Activated CD4-positive, alpha-beta memory T cell treated with anti-CD3 and anti-CD28 coated beads, Interleukin-2, amount 10 ng/mL, durations not matched to agents 7 days and 5 days (primary cell): ENCODE data around the gene ACER3. TPM values are rescaled to one million over a fixed set of nuclear protein-coding genes. Genes with fewer than 3 reads are reported as not detected.

Experiments used
- CTCF ChIA-PET: fragments of 350-600 bp; sonication (Branson Sonifier 250); formaldehyde crosslinking; loops from one replicate; lab custom pipeline; 2021; ENCODE audit warnings: antibody characterized with exemption, inconsistent platforms; lab: Charles Lee
- POLR2A ChIA-PET: fragments of 350-600 bp; sonication (Branson Sonifier 250); formaldehyde crosslinking; loops from one replicate; lab custom pipeline; 2021; ENCODE audit warnings: antibody characterized with exemption; lab: Charles Lee
- DNase-seq: peaks from one replicate; pipeline ENCODE4 v3.0.0-alpha.2; 2020
- H3K27ac Mint-ChIP-seq: one replicate; pipeline ENCODE4 v1.8.0; 2021; ENCODE audit warnings: mild to moderate bottlenecking, mixed read lengths
- H3K27me3 Mint-ChIP-seq: one replicate; pipeline ENCODE4 v1.8.0; 2021; ENCODE audit warnings: mixed read lengths
- H3K36me3 Mint-ChIP-seq: one replicate; pipeline ENCODE4 v1.8.0; 2021; ENCODE audit warnings: low read depth, mixed read lengths
- H3K4me1 Mint-ChIP-seq: one replicate; pipeline ENCODE4 v1.8.0; 2021; ENCODE audit warnings: mixed read lengths
- H3K4me3 Mint-ChIP-seq: one replicate; pipeline ENCODE4 v1.8.0; 2021; ENCODE audit warnings: mild to moderate bottlenecking, mixed read lengths
- H3K9me3 Mint-ChIP-seq: one replicate; pipeline ENCODE4 v1.8.0; 2021; ENCODE audit warnings: mixed read lengths
- total RNA-seq, 2 experiments: library from RNA; stranded (reverse); gene quantifications; one replicate each; pipeline ENCODE4 v1.2.3, GENCODE V29; 2021

The ACER3 gene
- total RNA-seq, 2 experiments from 2014 or later: 10.3 to 12.2 TPM

DNA sequence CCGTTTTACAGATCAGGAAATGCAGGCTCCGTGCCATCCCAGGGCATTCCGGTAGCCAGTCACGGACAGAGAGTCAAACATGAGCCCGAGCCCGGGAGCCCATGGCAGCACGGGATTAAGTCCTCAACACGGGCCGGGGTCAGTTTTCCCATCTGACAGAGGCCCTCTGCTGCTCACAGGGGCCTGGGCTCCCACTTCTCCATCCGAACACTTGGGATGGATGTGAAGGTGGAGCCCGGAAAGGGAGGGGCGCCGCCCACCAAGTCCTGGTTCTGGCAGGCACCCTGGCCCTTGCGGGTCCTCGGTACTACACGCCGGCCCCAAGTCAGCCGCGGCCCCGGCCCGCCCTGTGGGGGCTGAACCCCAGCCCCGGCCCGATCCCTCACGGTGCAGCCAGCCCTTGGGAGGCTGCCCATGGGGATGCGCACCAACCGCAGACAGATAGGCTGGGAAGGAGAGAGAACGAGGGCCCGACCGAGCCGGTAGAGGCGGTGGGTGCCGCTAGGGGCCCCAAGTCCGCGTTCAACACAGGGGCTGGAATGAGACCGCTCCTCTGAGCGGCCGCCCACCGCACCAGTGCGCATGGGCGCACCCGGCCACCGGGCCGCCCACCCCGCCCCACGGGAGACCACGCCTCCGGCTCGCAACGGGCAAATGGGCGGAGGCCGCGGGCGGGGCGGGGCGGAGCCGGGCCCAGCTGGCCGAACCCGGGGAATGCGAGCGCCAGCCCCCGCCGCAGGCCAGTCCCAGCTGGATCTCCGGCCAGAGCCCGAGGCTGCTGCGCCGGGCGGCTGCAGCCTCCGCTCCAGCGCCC, 205.7 kb downstream of the ACER3 start, which contains the start of gene CAPN5:
TSS of gene CAPN5 (plus strand) at position 743 of the 814 bp plus-strand sequence. CDS start 17,916 bp downstream, outside the sequence.
- no peak within 1 kb of the TSS for H3K27ac Mint-ChIP-seq
- peak within 1 kb of the TSS; percentile 67 for H3K4me3 Mint-ChIP-seq
- peak; percentile 81 for DNase-seq
- peaks cover 32% of the 10 kb centered on the region for H3K27me3 Mint-ChIP-seq
- H3K9me3 Mint-ChIP-seq: peaks cover 2% of the 10 kb centered on the region
- peaks cover 4% of the 10 kb centered on the region for H3K4me1 Mint-ChIP-seq
- ChIA-PET POLR2A (interaction anchor here (1.5 kb wide), 1 partner anchor 16 kb away, joined by 3 read pairs; no protein-coding TSS in a partner anchor), CTCF (interaction anchor here (1.0 to 1.4 kb wide), 4 partner anchors 16 to 25 kb away, joined by 3 to 6 read pairs (median 5); no protein-coding TSS in a partner anchor)
- H3K36me3 Mint-ChIP-seq: no peaks in the 10 kb centered on the region

DNA sequence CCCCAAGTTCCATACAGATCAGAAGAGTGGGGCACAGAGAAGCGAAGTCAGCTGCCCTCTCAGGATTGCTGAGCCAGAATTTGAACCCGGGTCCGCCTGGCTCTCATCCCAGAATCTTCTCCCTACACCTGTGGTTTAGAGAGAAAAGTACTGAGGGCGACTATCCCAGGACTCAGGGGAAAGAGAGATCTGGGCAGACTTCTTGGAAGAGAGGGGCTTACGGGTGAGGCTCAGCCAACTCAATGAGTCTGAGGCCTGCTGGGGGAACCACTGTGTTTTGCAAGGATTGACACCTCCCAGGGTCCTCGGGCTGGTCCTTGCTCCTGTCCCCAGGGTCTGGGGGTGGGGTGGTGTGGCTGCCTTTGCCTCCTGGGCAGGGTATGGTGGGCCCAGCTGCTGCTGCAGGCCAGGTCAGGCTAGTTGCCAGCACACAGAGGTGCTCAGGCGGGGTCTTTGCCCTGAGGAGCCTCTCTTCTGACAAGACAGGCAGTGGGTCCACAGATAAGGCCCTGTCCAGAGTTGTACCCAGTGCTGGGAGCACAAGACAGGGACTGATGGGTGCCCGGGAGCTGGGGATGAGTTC, 207.2 kb downstream of the ACER3 start:
- ChIA-PET POLR2A (interaction anchor here (1.5 kb wide), 1 partner anchor 15 kb away, joined by 3 read pairs; no protein-coding TSS in a partner anchor), CTCF (no interaction called here)
- H3K27ac Mint-ChIP-seq: no peak overlapping the region
- DNase-seq: no peak
- peaks cover 31% of the 10 kb centered on the region for H3K27me3 Mint-ChIP-seq
- H3K4me3 Mint-ChIP-seq: peak overlapping the region; percentile 47
- H3K4me1 Mint-ChIP-seq: peaks cover 16% of the 10 kb centered on the region
- H3K9me3 Mint-ChIP-seq: no peaks in the 10 kb centered on the region
- H3K36me3 Mint-ChIP-seq: no peaks in the 10 kb centered on the region

GRCh38 chr11:77068457-77069335, 208.0 kb downstream of the ACER3 start:
- POLR2A ChIA-PET: interaction anchor here (1.5 kb wide), 1 partner anchor 14 kb away, joined by 3 read pairs; no protein-coding TSS in a partner anchor
- Mint-ChIP-seq H3K36me3 (no peaks in the 10 kb centered on the region), H3K4me1 (peaks cover 23% of the 10 kb centered on the region), H3K4me3 (no peak overlapping the region), H3K27ac (no peak overlapping the region), H3K27me3 (peaks cover 31% of the 10 kb centered on the region), H3K9me3 (no peaks in the 10 kb centered on the region)
- DNase-seq: no peak
- CTCF ChIA-PET: no interaction called here

GRCh38 chr11:77069336-77069968, 208.7 kb downstream of the ACER3 start:
- Mint-ChIP-seq H3K9me3 (no peaks in the 10 kb centered on the region), H3K4me1 (peaks cover 24% of the 10 kb centered on the region), H3K27me3 (peaks cover 28% of the 10 kb centered on the region), H3K36me3 (no peaks in the 10 kb centered on the region), H3K4me3 (no peak overlapping the region), H3K27ac (no peak overlapping the region)
- ChIA-PET CTCF (interaction anchor here (1.9 kb wide), 1 partner anchor 24 kb away, joined by 5 read pairs; no protein-coding TSS in a partner anchor), POLR2A (no interaction called here)
- DNase-seq: no peak

- H3K27me3 Mint-ChIP-seq: peaks cover 22% of the 10 kb centered on the region
- H3K4me3 Mint-ChIP-seq: no peak overlapping the region
- H3K36me3 Mint-ChIP-seq: no peaks in the 10 kb centered on the region
- DNase-seq: no peak
- no peaks in the 10 kb centered on the region for H3K9me3 Mint-ChIP-seq
- peaks cover 24% of the 10 kb centered on the region for H3K4me1 Mint-ChIP-seq
- ChIA-PET POLR2A (no interaction called here), CTCF (interaction anchor here (1.9 kb wide), 1 partner anchor 25 kb away, joined by 5 read pairs; no protein-coding TSS in a partner anchor)
- no peak overlapping the region for H3K27ac Mint-ChIP-seq
Observed at GRCh38 chr11:77069969-77070582, 209.4 kb downstream of the ACER3 start.

DNA sequence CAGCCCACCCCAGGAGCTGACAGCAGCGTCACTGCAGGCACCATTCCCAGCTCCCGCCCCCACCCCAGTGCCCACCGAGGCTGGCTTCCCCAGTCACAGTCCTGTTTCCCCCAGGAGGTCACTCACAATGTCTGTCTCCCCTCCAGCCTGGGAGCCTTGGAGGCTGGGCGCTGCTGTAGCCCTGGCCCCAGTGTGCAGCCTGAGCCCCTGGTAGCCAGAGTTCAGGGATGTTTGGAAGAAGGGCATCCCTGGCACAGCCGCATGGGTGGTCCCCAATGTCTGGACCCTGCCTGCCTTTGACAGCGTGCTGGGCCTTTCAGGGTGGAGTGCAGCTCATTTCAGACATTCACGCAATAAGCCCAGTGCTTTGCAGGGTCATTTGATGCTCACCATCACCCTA, 210.4 kb downstream of the ACER3 start:
- ChIA-PET POLR2A (no interaction called here), CTCF (interaction anchor here (1.9 kb wide), 1 partner anchor 26 kb away, joined by 5 read pairs; no protein-coding TSS in a partner anchor)
- peaks cover 14% of the 10 kb centered on the region for H3K27me3 Mint-ChIP-seq
- H3K36me3 Mint-ChIP-seq: no peaks in the 10 kb centered on the region
- DNase-seq: no peak
- peaks cover 21% of the 10 kb centered on the region for H3K4me1 Mint-ChIP-seq
- H3K9me3 Mint-ChIP-seq: no peaks in the 10 kb centered on the region
- no peak overlapping the region for H3K4me3 Mint-ChIP-seq
- no peak overlapping the region for H3K27ac Mint-ChIP-seq

DNA sequence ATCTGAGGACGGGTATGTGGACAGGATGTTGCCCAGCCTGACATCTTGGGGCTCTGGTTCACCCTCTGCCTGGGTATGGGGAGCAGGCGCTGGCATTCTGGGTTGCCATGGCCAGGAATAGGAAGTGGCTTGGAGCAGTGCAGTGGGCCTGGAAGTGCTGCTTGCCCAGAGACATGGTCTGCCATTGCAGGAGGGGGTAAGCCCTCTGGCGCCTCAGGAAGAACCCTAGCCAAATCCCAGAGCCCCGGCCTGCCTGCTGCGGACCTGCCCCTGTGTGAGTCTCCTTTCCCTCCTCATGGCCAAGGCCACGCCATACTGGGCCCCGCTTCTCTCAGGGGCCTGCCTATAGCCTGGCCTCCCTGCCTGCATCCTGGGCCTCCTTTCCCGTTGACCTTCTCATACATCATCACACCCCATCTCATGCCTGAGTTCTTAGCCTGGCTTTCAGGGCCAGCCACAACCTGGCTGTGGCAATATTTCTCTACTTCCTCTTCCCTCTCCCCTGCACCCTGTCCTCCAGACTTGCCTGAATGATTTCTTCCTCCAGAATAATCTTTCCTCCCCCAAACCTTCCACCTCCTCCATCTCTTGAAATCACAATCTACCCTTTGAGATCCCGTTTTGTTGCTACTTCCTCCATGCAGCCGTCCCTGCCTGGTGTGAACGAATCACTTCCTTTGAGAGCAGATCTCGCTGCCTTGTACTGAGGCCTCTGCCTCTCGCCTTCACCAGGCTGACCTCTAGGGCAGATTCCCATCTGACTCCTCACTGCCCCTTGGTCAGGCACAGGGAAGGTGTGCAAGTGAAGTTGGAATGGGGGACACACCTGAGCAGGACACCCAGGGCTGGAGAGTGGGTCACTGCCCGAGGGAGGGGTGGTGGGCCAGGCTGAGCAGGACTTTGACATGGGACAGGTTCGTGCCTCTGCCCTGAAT, 211.2 kb downstream of the ACER3 start:
- H3K4me1 Mint-ChIP-seq: peaks cover 20% of the 10 kb centered on the region
- H3K9me3 Mint-ChIP-seq: no peaks in the 10 kb centered on the region
- H3K27me3 Mint-ChIP-seq: peaks cover 17% of the 10 kb centered on the region
- no peaks in the 10 kb centered on the region for H3K36me3 Mint-ChIP-seq
- DNase-seq: no peak
- CTCF ChIA-PET: no interaction called here
- POLR2A ChIA-PET: interaction anchor here (1.4 to 2.2 kb wide), 2 partner anchors 10 to 20 kb away, joined by 8 to 12 read pairs; no protein-coding TSS in a partner anchor
- no peak overlapping the region for H3K27ac Mint-ChIP-seq
- no peak overlapping the region for H3K4me3 Mint-ChIP-seq

- Mint-ChIP-seq H3K27me3 (peaks cover 17% of the 10 kb centered on the region), H3K36me3 (no peaks in the 10 kb centered on the region), H3K4me1 (peaks cover 20% of the 10 kb centered on the region), H3K4me3 (no peak overlapping the region), H3K9me3 (no peaks in the 10 kb centered on the region), H3K27ac (no peak overlapping the region)
- peak; percentile 55 for DNase-seq
- ChIA-PET CTCF (interaction anchor here (1.3 kb wide), 1 partner anchor 25 kb away, joined by 7 read pairs; no protein-coding TSS in a partner anchor), POLR2A (interaction anchor here (1.4 to 2.2 kb wide), 2 partner anchors 10 to 21 kb away, joined by 8 to 12 read pairs; no protein-coding TSS in a partner anchor)
Observed at GRCh38 chr11:77072851-77073327, 212.2 kb downstream of the ACER3 start.

- Mint-ChIP-seq H3K27me3 (peaks cover 19% of the 10 kb centered on the region), H3K4me3 (no peak overlapping the region), H3K36me3 (no peaks in the 10 kb centered on the region), H3K9me3 (no peaks in the 10 kb centered on the region), H3K27ac (no peak overlapping the region), H3K4me1 (peaks cover 20% of the 10 kb centered on the region)
- ChIA-PET POLR2A (interaction anchor here (1.4 to 2.2 kb wide), 2 partner anchors 9 to 22 kb away, joined by 8 to 12 read pairs; no protein-coding TSS in a partner anchor), CTCF (interaction anchor here (1.3 kb wide), 1 partner anchor 26 kb away, joined by 7 read pairs; no protein-coding TSS in a partner anchor)
- no peak for DNase-seq
Observed at GRCh38 chr11:77073328-77074001, 212.7 kb downstream of the ACER3 start.

DNA sequence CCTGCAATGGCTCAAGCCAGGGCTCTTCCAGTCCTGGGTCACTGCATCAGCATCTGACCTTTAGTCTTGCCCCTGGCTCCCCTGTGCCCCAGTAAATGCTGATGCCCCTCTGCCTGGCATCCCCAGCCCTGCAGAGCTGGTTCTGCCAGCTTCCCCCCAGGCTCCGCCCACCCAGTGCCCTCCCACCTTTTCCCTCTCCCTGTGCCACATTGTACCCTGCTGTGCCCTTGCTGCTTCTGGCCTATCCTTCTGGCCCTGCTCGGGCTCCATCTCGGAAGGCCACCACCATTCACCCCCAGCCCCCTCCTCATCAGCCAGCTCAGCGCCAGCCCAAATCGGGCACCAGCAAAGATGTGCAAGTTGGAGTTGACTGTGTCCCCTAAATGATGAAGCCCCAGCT, 213.5 kb downstream of the ACER3 start:
- Mint-ChIP-seq H3K27ac (no peak overlapping the region), H3K27me3 (peaks cover 19% of the 10 kb centered on the region), H3K4me3 (no peak overlapping the region), H3K36me3 (no peaks in the 10 kb centered on the region), H3K9me3 (no peaks in the 10 kb centered on the region), H3K4me1 (peaks cover 20% of the 10 kb centered on the region)
- DNase-seq: no peak
- ChIA-PET POLR2A (interaction anchor here (2.2 kb wide), 1 partner anchor 8 kb away, joined by 12 read pairs; no protein-coding TSS in a partner anchor), CTCF (no interaction called here)
